CD4-positive, alpha-beta T cell treated with Interleukin-4 for 1 hour (primary cell): Measurements from ENCODE around the gene FNDC3B.
"Not testable (repeated sequence)": the region's sequence is repeated elsewhere in the genome, so short reads cannot be mapped to it uniquely, and the experiment has no call there.

Experiments used
- DNase-seq, 2 donors: peaks; one replicate each; pipeline ENCODE4 v3.0.0-alpha.2; 2020 to 2022

Gene FNDC3B

DNA sequence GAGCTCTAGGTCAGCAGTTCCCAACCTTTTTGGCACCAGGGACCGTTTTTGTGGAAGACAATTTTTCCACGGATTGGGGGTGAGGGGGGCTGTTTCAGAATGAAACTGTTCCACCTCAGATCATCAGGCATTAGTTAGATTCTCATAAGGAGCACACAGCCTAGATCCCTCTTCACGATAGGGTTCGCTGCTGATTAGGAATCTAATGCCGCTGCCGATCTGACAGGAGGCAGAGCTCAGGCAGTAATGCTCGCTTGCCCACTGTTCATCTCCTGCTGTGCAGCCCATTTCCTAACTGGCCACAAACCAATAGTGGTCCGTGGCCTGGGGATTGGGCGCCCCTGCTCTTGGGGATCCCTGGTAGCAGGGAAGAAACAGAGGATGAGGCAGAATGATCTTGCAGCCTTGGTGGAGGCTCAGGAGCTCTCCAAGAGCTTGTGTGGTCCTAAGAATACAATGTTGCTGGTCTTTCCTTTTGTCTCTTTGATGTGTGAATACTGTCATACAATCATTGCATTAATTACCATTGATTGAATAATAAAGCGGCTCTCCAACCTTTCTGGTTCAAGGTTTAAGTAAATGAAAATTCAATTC, 183.2 kb downstream of the FNDC3B start:
- DNase-seq, result no peak

DNA sequence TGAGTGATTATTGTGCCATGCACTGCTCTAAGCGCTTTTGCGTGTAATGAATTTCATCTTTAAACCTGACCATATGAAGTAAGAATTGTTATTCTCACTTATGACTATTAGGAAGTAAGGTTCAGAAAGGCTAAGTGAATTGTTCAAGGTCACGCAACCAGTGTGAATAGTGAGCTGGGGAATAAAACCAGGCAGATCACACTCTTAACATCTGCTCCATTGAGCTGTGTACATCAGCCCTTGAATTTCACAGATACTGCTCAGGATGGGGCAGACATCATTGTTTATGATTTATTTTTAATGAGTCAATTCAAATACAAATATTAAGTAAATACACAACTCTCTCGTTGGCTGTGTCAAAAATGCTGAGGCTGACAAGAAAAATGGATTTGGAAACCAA, 184.5 kb downstream of the FNDC3B start:
- DNase-seq, result no peak

DNA sequence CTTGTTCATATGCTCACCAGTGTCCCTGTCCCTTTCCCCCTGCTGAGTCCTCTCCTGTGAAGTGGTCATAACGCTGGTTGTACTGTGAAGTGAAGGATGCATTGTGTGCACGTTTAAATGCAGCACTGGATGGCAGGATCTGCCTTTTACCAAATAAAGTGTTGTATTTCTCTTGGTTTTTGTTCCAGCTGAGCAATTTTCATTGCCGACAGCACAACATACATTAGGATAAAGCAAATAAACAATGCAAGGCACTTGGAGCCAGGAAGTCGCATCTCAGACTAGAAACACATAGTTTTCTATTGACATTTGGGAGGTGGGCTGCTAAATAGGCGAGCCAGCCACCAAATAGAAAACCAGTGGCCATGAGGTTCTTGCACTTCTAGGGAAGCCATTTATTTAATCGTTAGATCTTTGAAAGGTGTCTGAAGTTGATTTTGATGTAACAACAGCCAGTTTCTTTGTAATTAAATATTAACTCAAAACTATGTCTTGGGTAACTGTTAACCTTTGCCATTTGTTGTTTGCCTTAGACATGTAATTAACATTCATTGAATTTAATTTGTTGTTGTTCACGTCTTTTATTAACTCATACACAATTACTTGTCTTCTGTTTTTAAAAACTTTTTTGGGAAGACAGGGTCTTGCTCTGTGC, 185.3 kb downstream of the FNDC3B start:
- DNase-seq, result no peak

GRCh38 chr3:172225215-172225707, 185.9 kb downstream of the FNDC3B start:
- DNase-seq, result no peak

GRCh38 chr3:172226831-172227230, 187.5 kb downstream of the FNDC3B start:
- no peak for DNase-seq

- DNase-seq, result no peak
Observed at GRCh38 chr3:172227340-172228035, 188.1 kb downstream of the FNDC3B start.

DNA sequence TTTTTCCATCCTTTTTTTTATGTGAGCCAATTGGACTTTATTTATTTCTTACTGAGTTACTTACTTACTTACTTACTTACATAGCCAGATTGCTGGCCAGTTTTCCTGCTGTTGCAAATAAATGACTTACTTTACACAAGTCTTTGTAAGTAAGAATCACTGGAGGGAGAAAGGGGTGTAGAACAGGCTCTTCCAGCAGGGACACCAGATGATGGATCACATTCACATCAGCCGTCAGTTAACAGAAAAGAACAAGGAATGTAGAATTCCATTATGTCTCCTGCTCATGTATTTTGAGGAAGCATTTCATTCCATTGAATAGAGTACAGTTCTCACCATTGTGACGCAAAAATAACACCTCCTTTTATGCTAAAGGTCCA, 188.6 kb downstream of the FNDC3B start:
- DNase-seq, result no peak

- DNase-seq, result no peak
Observed at GRCh38 chr3:172229462-172229861, 190.1 kb downstream of the FNDC3B start.

GRCh38 chr3:172231318-172231901, 192.0 kb downstream of the FNDC3B start:
- no peak for DNase-seq

DNA sequence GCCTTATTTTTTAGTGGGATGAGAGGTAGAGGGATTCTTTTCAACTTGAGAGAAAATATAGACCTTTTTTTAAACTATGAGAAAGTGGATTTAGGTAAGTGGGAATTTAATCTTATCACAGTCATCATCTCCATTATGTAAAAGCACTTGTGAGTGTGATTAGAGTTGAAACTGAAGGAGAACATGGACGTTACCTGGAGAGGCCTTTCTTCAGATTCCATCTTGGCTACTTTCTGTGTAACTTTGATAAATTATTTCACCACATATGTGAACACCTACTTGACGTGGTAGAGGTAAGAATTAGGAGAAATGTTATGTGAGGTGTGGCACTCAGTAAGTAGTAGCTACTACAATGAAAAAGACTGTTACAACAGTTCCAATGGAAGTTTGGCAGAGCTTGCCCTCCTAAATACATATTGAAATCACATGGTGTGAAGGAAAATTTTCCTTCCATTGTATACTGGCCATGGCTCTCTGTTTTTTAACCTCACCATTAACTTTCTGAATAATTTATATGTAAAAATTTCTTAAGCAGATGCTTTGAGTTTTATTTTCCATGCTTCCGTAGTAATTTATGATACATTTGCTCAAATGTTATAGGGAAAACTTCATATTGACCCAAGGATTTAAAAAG, 193.3 kb downstream of the FNDC3B start:
- DNase-seq, result no peak

GRCh38 chr3:172233474-172234277, 194.3 kb downstream of the FNDC3B start:
- no peak for DNase-seq

DNA sequence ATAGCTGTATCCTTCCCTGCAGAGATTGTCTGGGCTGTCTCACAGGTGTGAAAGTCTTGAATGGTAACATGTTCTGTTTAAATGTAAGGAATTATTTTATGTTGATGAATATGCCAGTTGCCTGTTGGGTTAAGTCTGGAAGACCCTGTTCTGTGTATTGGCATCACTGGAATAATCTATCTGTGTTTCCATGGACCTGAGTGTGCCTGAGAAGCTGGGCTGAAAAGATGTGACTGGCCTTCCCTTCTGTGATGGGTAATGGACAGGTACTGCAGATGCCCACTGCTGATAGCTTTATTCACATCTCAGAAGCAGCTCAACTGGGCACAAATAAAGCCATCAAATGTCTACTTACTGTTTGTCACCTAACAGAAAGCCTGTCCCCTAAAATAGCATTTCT, 196.3 kb downstream of the FNDC3B start:
- DNase-seq, result no peak

GRCh38 chr3:172236771-172237742, 197.7 kb downstream of the FNDC3B start:
- DNase-seq, result no peak

- no peak for DNase-seq
Observed at GRCh38 chr3:172238188-172238587, 198.8 kb downstream of the FNDC3B start.

- DNase-seq, result no peak
Observed at GRCh38 chr3:172239218-172239790, 199.9 kb downstream of the FNDC3B start.

DNA sequence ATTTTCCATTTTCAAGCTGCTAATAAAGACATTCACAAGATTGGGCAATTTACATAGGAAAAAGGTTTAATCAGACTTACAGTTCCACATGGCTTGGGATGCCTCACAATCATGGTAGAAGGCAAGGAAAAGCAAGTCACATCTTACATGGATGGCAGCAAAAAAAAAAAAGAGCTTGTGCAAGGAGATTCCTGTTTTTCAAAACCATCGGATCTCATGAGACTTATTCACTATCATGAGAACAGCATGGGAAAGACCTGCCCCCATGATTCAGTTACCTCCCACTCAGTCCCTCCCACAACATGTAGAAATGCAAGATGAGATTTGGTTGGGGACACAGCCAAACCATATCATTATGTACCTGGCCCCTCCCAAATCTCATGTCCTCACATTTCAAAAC, 202.0 kb downstream of the FNDC3B start:
- DNase-seq, result no peak

GRCh38 chr3:172242471-172242870, 203.1 kb downstream of the FNDC3B start:
- DNase-seq, result not testable (repeated sequence)

DNA sequence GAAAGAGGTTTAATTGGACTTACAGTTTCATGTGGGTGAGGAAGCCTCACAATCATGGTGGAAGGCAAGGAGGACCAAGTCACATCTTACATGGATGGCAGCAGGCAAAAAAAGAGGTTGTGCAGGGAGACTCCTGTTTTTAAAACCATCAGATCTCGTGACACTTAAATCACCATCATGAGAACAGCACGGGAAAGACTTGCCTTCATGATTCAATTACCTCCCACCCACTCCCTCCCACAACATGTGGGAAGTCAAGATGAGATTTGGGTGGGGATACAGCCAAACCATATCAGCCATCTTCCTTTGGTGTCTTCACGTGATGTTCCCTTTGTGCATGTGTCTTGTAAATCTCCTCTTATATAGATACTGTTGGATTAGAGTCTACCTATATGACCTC, 204.0 kb downstream of the FNDC3B start:
- not testable (repeated sequence) for DNase-seq

GRCh38 chr3:172244011-172244410, 204.6 kb downstream of the FNDC3B start:
- DNase-seq, result no peak

- DNase-seq, result no peak
Observed at GRCh38 chr3:172245241-172245640, 205.9 kb downstream of the FNDC3B start.
